ENCODE data around the gene UPB1. TPM values are rescaled to one million over a fixed set of nuclear protein-coding genes. Genes with fewer than 3 reads are reported as not detected.
"Not testable (repeated sequence)": the region's sequence is repeated elsewhere in the genome, so short reads cannot be mapped to it uniquely, and the experiment has no call there.

UPB1 gene
- total RNA-seq, 1 experiment from 2014 or later: not detected

GRCh38 chr22:24513378-24514240, 18.5 kb downstream of the UPB1 start:
- DNase-seq: no peak
- Histone ChIP-seq H3K36me3 (no peaks in the 10 kb centered on the region), H3K27me3 (no peaks in the 10 kb centered on the region)

GRCh38 chr22:24514241-24515026, 19.3 kb downstream of the UPB1 start:
- no peak overlapping the region for H3K4me3 ChIP-seq
- H3K36me3 ChIP-seq: no peaks in the 10 kb centered on the region
- H3K27me3 ChIP-seq: no peaks in the 10 kb centered on the region
- no peaks in the 10 kb centered on the region for H3K9me3 ChIP-seq
- DNase-seq: no peak

More at GRCh38 chr22:24513378-24514240, 18.5 kb downstream of the UPB1 start:
- H3K4me3 ChIP-seq: no peak overlapping the region
- H3K9me3 ChIP-seq: no peaks in the 10 kb centered on the region

DNA sequence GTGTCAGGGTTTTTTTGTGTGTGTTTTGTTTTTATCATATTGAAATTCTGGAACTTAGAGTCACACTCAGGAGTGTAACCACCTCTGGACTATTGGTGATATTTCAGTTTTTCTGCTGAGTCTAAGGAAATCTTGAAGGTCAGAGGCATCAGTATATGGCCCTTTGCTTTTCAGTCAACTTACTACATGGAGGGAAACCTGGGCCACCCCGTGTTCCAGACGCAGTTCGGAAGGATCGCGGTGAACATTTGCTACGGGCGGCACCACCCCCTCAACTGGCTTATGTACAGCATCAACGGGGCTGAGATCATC, 19.9 kb downstream of the UPB1 start:
- Histone ChIP-seq H3K27me3 (no peaks in the 10 kb centered on the region), H3K4me3 (no peak overlapping the region), H3K9me3 (no peaks in the 10 kb centered on the region), H3K36me3 (no peaks in the 10 kb centered on the region)
- DNase-seq: no peak

- H3K9me3 ChIP-seq: no peaks in the 10 kb centered on the region
- H3K36me3 ChIP-seq: no peaks in the 10 kb centered on the region
- DNase-seq: peak; percentile 52
- H3K4me3 ChIP-seq: no peak overlapping the region
- no peaks in the 10 kb centered on the region for H3K27me3 ChIP-seq
Observed at GRCh38 chr22:24516301-24516737, 21.2 kb downstream of the UPB1 start.

DNA sequence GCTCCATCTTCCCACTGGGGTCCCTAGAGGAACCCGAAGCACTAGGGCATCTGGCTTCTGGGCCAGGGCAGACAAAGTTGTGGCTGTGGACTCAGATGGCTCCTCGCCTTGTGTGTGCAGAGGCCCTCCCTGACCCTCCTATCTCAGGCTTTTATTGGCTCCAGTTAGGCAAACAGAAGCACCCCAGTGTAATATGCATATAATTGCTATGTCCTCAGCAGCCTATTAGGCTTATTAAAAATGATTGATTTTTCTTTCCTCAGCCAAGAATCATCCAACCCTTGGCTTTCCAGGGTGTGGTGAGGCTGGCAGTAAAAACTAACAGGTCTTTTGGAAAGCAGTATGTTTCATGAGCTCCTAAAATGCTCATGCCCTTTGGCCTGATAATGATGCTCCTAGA, 22.3 kb downstream of the UPB1 start:
- Histone ChIP-seq H3K9me3 (no peaks in the 10 kb centered on the region), H3K27me3 (no peaks in the 10 kb centered on the region), H3K36me3 (no peaks in the 10 kb centered on the region), H3K4me3 (no peak overlapping the region)
- no peak for DNase-seq

DNA sequence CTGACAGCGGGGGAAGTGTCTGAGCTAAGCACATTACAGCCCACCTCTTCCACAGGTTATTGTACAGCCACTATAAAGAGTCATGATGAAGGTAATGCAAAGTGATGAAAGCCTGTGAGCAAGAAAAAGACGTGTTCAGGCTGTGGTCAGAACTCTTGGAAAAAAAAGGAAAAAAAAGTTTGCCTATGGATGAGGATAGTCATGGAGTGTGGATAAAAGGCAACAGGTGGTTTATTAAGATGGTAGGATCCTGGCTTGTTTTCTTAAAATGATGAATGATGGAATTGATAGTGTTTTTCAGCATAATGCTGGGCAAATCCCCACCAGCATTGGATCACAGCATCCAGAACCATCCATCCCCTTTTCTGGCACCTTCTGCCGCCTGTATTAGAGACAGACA, 23.1 kb downstream of the UPB1 start:
- no peak overlapping the region for H3K4me3 ChIP-seq
- no peaks in the 10 kb centered on the region for H3K9me3 ChIP-seq
- DNase-seq: no peak
- H3K36me3 ChIP-seq: no peaks in the 10 kb centered on the region
- H3K27me3 ChIP-seq: no peaks in the 10 kb centered on the region

GRCh38 chr22:24518771-24519485, 23.8 kb downstream of the UPB1 start:
- no peak for DNase-seq

DNA sequence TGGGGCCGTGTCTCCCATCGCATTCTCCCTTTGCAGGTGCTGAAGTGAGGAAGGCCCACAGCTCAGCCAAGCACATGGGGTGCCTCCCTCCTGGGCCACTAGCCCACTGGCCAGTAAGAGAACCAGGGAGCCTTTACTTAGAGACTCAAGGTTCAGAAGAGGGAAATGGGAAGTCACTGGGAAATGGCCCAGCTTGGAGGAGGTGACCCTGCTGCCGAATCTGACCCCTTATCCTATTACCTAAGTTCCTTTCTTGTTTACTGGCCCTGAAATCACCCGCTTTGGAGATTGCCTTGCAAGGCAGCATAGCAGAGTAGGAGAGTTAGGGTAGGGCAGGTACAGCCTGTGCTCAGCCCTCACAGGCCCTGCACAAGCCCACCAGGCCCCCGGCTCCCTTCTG, 24.4 kb downstream of the UPB1 start:
- H3K9me3 ChIP-seq: no peaks in the 10 kb centered on the region
- DNase-seq: no peak

More at GRCh38 chr22:24518771-24519485, 23.8 kb downstream of the UPB1 start:
- Histone ChIP-seq H3K4me3 (no peak overlapping the region), H3K9me3 (no peaks in the 10 kb centered on the region), H3K27me3 (no peaks in the 10 kb centered on the region), H3K36me3 (no peaks in the 10 kb centered on the region)

DNA sequence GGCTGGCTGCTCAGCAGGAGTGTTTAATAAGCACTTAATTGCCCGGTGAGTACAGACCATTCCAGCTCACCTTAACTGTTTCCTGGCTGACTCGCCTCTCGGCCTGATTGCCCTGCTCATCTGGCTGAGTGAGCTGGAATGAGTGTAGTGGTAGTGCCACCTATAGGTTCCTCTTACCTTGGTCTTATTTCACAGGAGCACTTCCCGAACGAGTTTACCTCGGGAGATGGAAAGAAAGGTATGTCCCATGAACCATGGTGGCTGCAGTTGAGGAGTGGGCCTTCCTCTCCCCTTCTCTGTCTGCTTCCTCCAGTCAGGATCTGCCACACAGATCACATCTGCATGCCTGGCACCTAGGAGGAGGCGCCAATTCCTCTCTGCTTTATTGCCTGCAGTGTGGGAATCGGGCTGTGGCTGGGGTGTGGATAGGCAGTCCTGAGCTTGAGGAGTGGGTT, 26.7 kb downstream of the UPB1 start:
- Histone ChIP-seq H3K4me3 (no peak overlapping the region), H3K9me3 (no peaks in the 10 kb centered on the region), H3K36me3 (no peaks in the 10 kb centered on the region), H3K27me3 (no peaks in the 10 kb centered on the region)
- DNase-seq: peak; percentile 52

More for the DNA sequence above, 24.4 kb downstream of the UPB1 start:
- H3K27me3 ChIP-seq: no peaks in the 10 kb centered on the region
- H3K4me3 ChIP-seq: no peak overlapping the region
- H3K36me3 ChIP-seq: no peaks in the 10 kb centered on the region

DNA sequence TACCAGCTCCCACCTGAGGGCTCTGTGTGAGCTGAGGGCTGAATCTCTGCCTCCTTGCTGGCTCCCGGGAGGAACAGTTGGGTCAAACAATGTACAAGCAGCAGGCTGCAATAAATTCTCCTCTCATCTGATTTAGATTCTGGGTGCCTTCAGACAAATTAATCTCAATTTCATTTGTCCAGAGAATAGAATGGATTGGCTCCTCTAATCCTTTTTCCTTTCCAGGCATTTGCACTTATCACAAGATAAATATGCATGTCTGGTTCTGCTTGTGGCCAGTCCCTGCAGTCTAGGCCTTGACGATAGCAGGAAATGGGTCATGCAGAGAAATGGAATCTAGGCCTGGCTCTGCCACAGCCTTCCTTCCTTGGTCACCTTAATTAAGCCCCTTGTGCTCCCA, 28.7 kb downstream of the UPB1 start:
- H3K27me3 ChIP-seq: no peaks in the 10 kb centered on the region
- no peak for DNase-seq
- H3K4me3 ChIP-seq: no peak overlapping the region
- H3K36me3 ChIP-seq: no peaks in the 10 kb centered on the region
- H3K9me3 ChIP-seq: no peaks in the 10 kb centered on the region

GRCh38 chr22:24525416-24526037, 30.4 kb downstream of the UPB1 start:
- Histone ChIP-seq H3K27me3 (no peaks in the 10 kb centered on the region; the same call in 1 of the 2 replicates), H3K9me3 (no peaks in the 10 kb centered on the region), H3K36me3 (no peaks in the 10 kb centered on the region), H3K4me3 (no peak overlapping the region)
- DNase-seq: peak; percentile 71

- no peak for DNase-seq
- no peaks in the 10 kb centered on the region; the same call in 1 of the 2 replicates for H3K27me3 ChIP-seq
- H3K9me3 ChIP-seq: no peaks in the 10 kb centered on the region
- no peak overlapping the region for H3K4me3 ChIP-seq
- no peaks in the 10 kb centered on the region for H3K36me3 ChIP-seq
Observed at GRCh38 chr22:24526191-24526590, 31.1 kb downstream of the UPB1 start.

GRCh38 chr22:24529898-24530297, 34.8 kb downstream of the UPB1 start:
- Histone ChIP-seq H3K36me3 (no peaks in the 10 kb centered on the region), H3K27me3 (no peaks in the 10 kb centered on the region; the same call in 1 of the 2 replicates), H3K9me3 (no peaks in the 10 kb centered on the region), H3K4me3 (no peak overlapping the region)
- no peak for DNase-seq

DNA sequence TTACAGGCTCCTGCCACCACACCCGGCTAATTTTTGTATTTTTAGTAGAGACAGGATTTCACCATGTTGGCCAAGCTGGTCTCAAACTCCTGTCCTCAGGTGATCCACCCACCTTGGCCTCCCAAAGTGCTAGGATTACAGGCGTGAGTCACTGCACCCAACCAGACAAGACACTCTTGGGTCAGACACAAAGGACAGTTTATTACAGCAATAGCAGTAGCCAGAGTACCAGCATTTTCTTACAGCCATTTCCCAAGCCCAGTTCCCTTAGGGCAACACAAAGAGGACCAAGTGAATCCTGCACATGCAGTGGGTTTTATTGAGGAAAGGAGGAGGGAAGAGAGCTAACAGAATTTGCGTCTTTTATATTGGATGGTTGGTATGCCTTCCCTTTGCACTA, 35.8 kb downstream of the UPB1 start:
- DNase-seq, H3K9me3 ChIP-seq, H3K27me3 ChIP-seq, H3K4me3 ChIP-seq, H3K36me3 ChIP-seq: not testable (repeated sequence)

GRCh38 chr22:24532075-24532474, 36.9 kb downstream of the UPB1 start:
- H3K27me3 ChIP-seq: no peaks in the 10 kb centered on the region; the same call in 1 of the 2 replicates
- no peaks in the 10 kb centered on the region for H3K36me3 ChIP-seq
- DNase-seq: no peak
- H3K9me3 ChIP-seq: no peaks in the 10 kb centered on the region
- H3K4me3 ChIP-seq: no peak overlapping the region

DNA sequence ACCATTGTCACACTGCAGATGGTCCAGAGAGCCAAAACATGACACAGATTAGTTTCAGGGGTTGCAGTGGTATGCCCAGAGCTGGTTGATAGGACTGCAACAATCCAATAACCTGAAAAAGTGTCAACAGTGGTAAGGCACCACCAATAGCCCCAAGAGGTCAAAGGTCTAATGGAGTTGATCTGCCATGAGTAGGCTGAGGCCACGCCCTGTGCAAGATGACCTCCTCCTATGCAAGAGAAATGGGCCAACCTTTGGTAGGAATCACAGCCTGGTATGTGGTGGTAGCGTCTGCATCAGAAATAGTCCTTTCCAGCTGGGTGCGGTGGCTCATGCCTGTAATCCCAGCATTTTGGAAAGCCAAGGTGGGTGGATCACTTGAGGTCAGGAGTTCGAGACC, 40.2 kb downstream of the UPB1 start:
- Histone ChIP-seq H3K9me3 (no peaks in the 10 kb centered on the region), H3K4me3 (no peak overlapping the region), H3K36me3 (peaks cover 2% of the 10 kb centered on the region; the same call in 1 of the 2 replicates), H3K27me3 (no peaks in the 10 kb centered on the region)
- DNase-seq: no peak
